HK-2 (cell line): ENCODE results near the gene CCDC85C.

Experiments
- DNase-seq: peaks from one replicate; pipeline ENCODE4 v3.0.0-alpha.2; 2018; ENCODE audit not compliant: unreplicated experiment

Gene CCDC85C

GRCh38 chr14:99630202-99630601, 26.2 kb upstream of the CCDC85C start:
- DNase-seq, result no peak

- peak; percentile 75 for DNase-seq
These were observed 25.0 kb upstream of the CCDC85C start for GRCh38 chr14:99628887-99629618.

GRCh38 chr14:99627510-99628381, 23.7 kb upstream of the CCDC85C start:
- DNase-seq, result no peak

- DNase-seq, result no peak
These were observed 23.1 kb upstream of the CCDC85C start for GRCh38 chr14:99627100-99627499.

GRCh38 chr14:99626041-99626648, 22.1 kb upstream of the CCDC85C start:
- DNase-seq, result no peak

GRCh38 chr14:99625476-99625875, 21.5 kb upstream of the CCDC85C start:
- DNase-seq, result no peak

GRCh38 chr14:99624971-99625370, 21.0 kb upstream of the CCDC85C start:
- no peak for DNase-seq

GRCh38 chr14:99624024-99624423, 20.0 kb upstream of the CCDC85C start:
- no peak for DNase-seq

GRCh38 chr14:99621948-99622347, 17.9 kb upstream of the CCDC85C start:
- DNase-seq, result no peak

- DNase-seq, result peak; percentile 44
These were observed 16.1 kb upstream of the CCDC85C start for GRCh38 chr14:99619835-99620834.

GRCh38 chr14:99616832-99617800, 13.1 kb upstream of the CCDC85C start:
- DNase-seq, result no peak

- no peak for DNase-seq
These were observed 11.6 kb upstream of the CCDC85C start for GRCh38 chr14:99615497-99616157.

GRCh38 chr14:99612738-99613330, 8.8 kb upstream of the CCDC85C start:
- no peak for DNase-seq

- DNase-seq, result no peak
These were observed 8.2 kb upstream of the CCDC85C start for GRCh38 chr14:99612071-99612737.

- no peak for DNase-seq
These were observed 7.6 kb upstream of the CCDC85C start for GRCh38 chr14:99611646-99612045.

- peak; percentile 20 for DNase-seq
These were observed 5.5 kb upstream of the CCDC85C start for GRCh38 chr14:99609245-99610170.

GRCh38 chr14:99608591-99608990, 4.6 kb upstream of the CCDC85C start:
- no peak for DNase-seq

GRCh38 chr14:99606359-99606758, 2.4 kb upstream of the CCDC85C start:
- DNase-seq, result no peak
